Mesenchymal stem cell (in vitro differentiated cells and primary cell): Measurements from ENCODE around the gene SERTAD2.

ENCODE experiments used
- DNase-seq: peaks from one replicate; pipeline ENCODE4 v3.0.0-alpha.2; 2013
- H2AFZ ChIP-seq: one replicate; pipeline ENCODE4 v1.6.1; 2013; ENCODE audit warnings: low read depth, mild to moderate bottlenecking, control low read depth, inconsistent platforms, low read length, moderate library complexity
- H2AK5ac ChIP-seq: 2 replicates; pipeline ENCODE4 v1.6.1; 2013; ENCODE audit warnings: low read length, moderate library complexity, mild to moderate bottlenecking, inconsistent platforms; ENCODE audit not compliant: severe bottlenecking
- H2BK120ac ChIP-seq: one replicate; pipeline ENCODE4 v1.6.1; 2013; ENCODE audit warnings: low read depth, mild to moderate bottlenecking, inconsistent platforms, low read length, moderate library complexity
- H2BK12ac ChIP-seq, 2 experiments: one replicate each; pipeline ENCODE4 v1.6.1; 2013; ENCODE audit warnings: inconsistent platforms in 2 of 2, low read length in 2 of 2, mild to moderate bottlenecking in 2 of 2, moderate library complexity in 2 of 2, control low read depth in 1 of 2
- H2BK15ac ChIP-seq: one replicate; pipeline ENCODE4 v1.6.1; 2013; ENCODE audit warnings: mild to moderate bottlenecking, low read depth, inconsistent platforms; ENCODE audit not compliant: poor library complexity, severe bottlenecking
- H2BK5ac ChIP-seq: 2 replicates; pipeline ENCODE4 v1.6.1; 2013; ENCODE audit warnings: low read depth, mild to moderate bottlenecking, low read length, control low read depth, inconsistent platforms; ENCODE audit not compliant: poor library complexity, severe bottlenecking
- H3K14ac ChIP-seq, 2 experiments: one replicate each; pipeline ENCODE4 v1.6.1; 2013; ENCODE audit warnings: inconsistent platforms in 2 of 2, low read length in 2 of 2, control low read depth in 1 of 2, mild to moderate bottlenecking in 1 of 2, moderate library complexity in 1 of 2
- H3K18ac ChIP-seq, 2 experiments: one replicate each; pipeline ENCODE4 v1.6.1; 2013; ENCODE audit warnings: inconsistent platforms in 2 of 2, low read length in 2 of 2, control low read depth in 1 of 2, low read depth in 1 of 2, mild to moderate bottlenecking in 1 of 2
- H3K23ac ChIP-seq, 2 experiments: one replicate each; pipeline ENCODE4 v1.6.1; 2013; ENCODE audit warnings: inconsistent platforms in 2 of 2, low read length in 2 of 2, mild to moderate bottlenecking in 2 of 2, moderate library complexity in 2 of 2, control low read depth in 1 of 2
- H3K27ac ChIP-seq: 2 replicates; pipeline ENCODE4 v1.5.1; 2013; ENCODE audit warnings: mild to moderate bottlenecking, moderate library complexity, low read length, control low read depth, inconsistent platforms; ENCODE audit not compliant: poor library complexity, severe bottlenecking
- H3K27me3 ChIP-seq, 2 experiments: 2 replicates each; pipeline versions ENCODE4 v1.6.1 to v1.7.0; 2013; ENCODE audit warnings: low read length in 2 of 2, mild to moderate bottlenecking in 2 of 2, moderate library complexity in 2 of 2, control low read depth in 1 of 2, inconsistent platforms in 1 of 2; ENCODE audit not compliant: control insufficient read depth in 1 of 2, insufficient read depth in 1 of 2
- H3K36me3 ChIP-seq, 2 experiments: 2 replicates each; pipeline versions ENCODE4 v1.6.1 to v1.7.0; 2013; ENCODE audit warnings: low read length in 2 of 2, control low read depth in 1 of 2, inconsistent platforms in 1 of 2, low read depth in 1 of 2, mild to moderate bottlenecking in 1 of 2; ENCODE audit not compliant: insufficient read depth in 2 of 2, control insufficient read depth in 1 of 2
- H3K4ac ChIP-seq, 2 experiments: one replicate each; pipeline ENCODE4 v1.6.1; 2013; ENCODE audit warnings: inconsistent platforms in 2 of 2, low read length in 2 of 2, mild to moderate bottlenecking in 2 of 2, moderate library complexity in 2 of 2, control low read depth in 1 of 2, low read depth in 1 of 2
- H3K4me1 ChIP-seq: 2 replicates; pipeline ENCODE4 v1.6.1; 2013; ENCODE audit warnings: low read depth, low read length, control low read depth; ENCODE audit not compliant: control insufficient read depth, insufficient read depth
- H3K4me2 ChIP-seq: 2 replicates; pipeline ENCODE4 v1.6.1; 2013; ENCODE audit warnings: low read length, mild to moderate bottlenecking, inconsistent platforms; ENCODE audit not compliant: poor library complexity, severe bottlenecking
- H3K4me3 ChIP-seq, 2 experiments: 2 replicates each; pipeline versions ENCODE4 v1.5.1 to v1.7.0; 2013; ENCODE audit warnings: low read length in 2 of 2, mild to moderate bottlenecking in 2 of 2, control low read depth in 1 of 2, low read depth in 1 of 2; ENCODE audit not compliant: insufficient read depth in 1 of 2
- H3K79me1 ChIP-seq: replicated peaks from 2 replicates; pipeline ENCODE4 v1.6.1; 2013; ENCODE audit warnings: mild to moderate bottlenecking, control low read depth, low read length, inconsistent platforms; ENCODE audit not compliant: poor library complexity, severe bottlenecking
- H3K9ac ChIP-seq: 2 replicates; pipeline ENCODE4 v1.7.0; 2013; ENCODE audit warnings: mild to moderate bottlenecking, low read length, moderate library complexity
- H3K9me3 ChIP-seq: 2 replicates; pipeline ENCODE4 v1.7.0; 2013; ENCODE audit warnings: mild to moderate bottlenecking, low read length; ENCODE audit not compliant: control insufficient read depth
- H4K8ac ChIP-seq: one replicate; pipeline ENCODE4 v1.6.1; 2013; ENCODE audit warnings: inconsistent platforms, mild to moderate bottlenecking, low read length, moderate library complexity
- H4K91ac ChIP-seq: one replicate; pipeline ENCODE4 v1.6.1; 2013; ENCODE audit warnings: mild to moderate bottlenecking, low read length, inconsistent platforms
- WGBS: methylation state at CpG from one replicate; pipeline ENCODE4 v1.1.7; 2013; ENCODE audit warnings: mixed read lengths; 5-methylcytosine and 5-hydroxymethylcytosine counted together

SERTAD2 gene

GRCh38 chr2:64698668-64699444, 45.1 kb upstream of the SERTAD2 start:
- Histone ChIP-seq H3K27ac (peak overlapping the region; percentile 97), H2BK12ac (peak overlapping the region in 1 of 2 experiments; percentile 15), H3K4me2 (no peak overlapping the region), H2AFZ (no peak overlapping the region), H3K23ac (no peak overlapping the region), H2BK15ac (no peak overlapping the region), H2AK5ac (peak overlapping the region; percentile 52), H3K36me3 (peaks cover 0 to 8% of the 10 kb centered on the region in 2 experiments), H3K79me1 (peaks cover 10% of the 10 kb centered on the region), H3K27me3 (no peaks in the 10 kb centered on the region), H3K9ac (peak overlapping the region; percentile 48), H4K91ac (no peak overlapping the region), H2BK5ac (peak overlapping the region; percentile 97), H3K4me3 (peak overlapping the region in 1 of 2 experiments; percentile 21), H4K8ac (no peak overlapping the region), H3K14ac (no peak overlapping the region), H3K4ac (peak overlapping the region in 1 of 2 experiments; percentile 73), H3K4me1 (peaks cover 6% of the 10 kb centered on the region), H3K18ac (peak overlapping the region in 1 of 2 experiments; percentile 18), H3K9me3 (no peaks in the 10 kb centered on the region), H2BK120ac (no peak overlapping the region)
- 84% methylated on average over 1 of the region's 4 CpGs for WGBS
- DNase-seq: peak; percentile 91

- Histone ChIP-seq H3K23ac (no peak overlapping the region), H3K36me3 (peaks cover 0 to 8% of the 10 kb centered on the region in 2 experiments), H4K8ac (no peak overlapping the region), H3K4me1 (peaks cover 6% of the 10 kb centered on the region), H3K27ac (peak overlapping the region; percentile 91), H2BK15ac (no peak overlapping the region), H3K14ac (no peak overlapping the region), H2BK12ac (no peak overlapping the region), H3K79me1 (peaks cover 10% of the 10 kb centered on the region), H2AFZ (no peak overlapping the region), H3K4me3 (no peak overlapping the region), H2BK120ac (no peak overlapping the region), H3K9ac (peak overlapping the region; percentile 48), H4K91ac (no peak overlapping the region), H2BK5ac (no peak overlapping the region), H3K9me3 (no peaks in the 10 kb centered on the region), H3K18ac (no peak overlapping the region), H3K4ac (no peak overlapping the region), H3K27me3 (no peaks in the 10 kb centered on the region), H2AK5ac (no peak overlapping the region), H3K4me2 (no peak overlapping the region)
- WGBS: 100% methylated on average over 1 of the region's 2 CpGs
- no peak for DNase-seq
Measured at GRCh38 chr2:64698177-64698643, 44.5 kb upstream of the SERTAD2 start.

DNA sequence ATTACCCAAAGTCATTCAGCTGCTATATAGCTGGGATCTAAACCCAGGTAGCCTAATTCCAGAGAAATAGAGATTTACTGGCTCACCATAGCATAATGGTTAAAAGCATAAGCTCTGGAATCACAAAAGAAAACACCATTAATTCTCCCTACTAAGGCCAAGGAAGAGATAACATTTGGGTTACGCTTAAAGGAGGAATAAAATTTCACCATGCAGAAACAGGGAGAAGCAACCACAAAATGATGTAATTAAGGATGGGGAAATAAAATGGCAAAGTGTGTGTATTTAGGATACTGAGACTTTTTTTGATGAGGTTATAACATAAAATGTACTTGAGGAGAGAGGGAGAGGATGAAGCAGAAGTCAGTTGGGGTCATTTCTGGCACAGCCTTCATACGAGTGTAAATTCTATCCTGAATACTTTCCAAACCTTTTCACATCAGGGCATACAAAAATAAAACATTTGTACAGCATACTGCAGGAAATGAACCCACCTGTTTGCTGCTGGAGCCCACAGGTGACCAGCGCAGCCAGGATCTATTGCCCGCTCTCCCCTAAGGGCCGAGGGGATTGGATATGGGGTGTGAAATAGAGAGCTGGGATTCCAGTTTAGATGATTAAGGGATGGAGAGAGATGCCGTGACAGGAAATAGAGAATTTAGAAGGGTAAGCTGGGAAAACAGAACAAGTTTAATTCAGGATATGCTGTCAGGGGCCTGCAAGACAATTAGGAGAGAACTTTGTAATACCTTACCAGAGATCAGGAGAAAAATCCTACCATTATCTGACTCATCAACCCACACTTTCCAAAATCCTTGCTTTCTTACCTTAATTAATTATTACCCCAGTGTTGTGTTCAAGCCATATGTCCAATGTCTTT, 43.8 kb upstream of the SERTAD2 start:
- DNase-seq: peak; percentile 24
- H3K79me1 ChIP-seq: peaks cover 10% of the 10 kb centered on the region
- H3K4me2 ChIP-seq: peak overlapping the region; percentile 18
- H2BK120ac ChIP-seq: peak overlapping the region; percentile 83
- no peak overlapping the region for H3K18ac ChIP-seq
- peak overlapping the region; percentile 68 for H2BK5ac ChIP-seq
- 82% methylated on average over 6 of the region's 6 CpGs for WGBS
- H3K36me3 ChIP-seq: peaks cover 0 to 8% of the 10 kb centered on the region in 2 experiments
- H2BK12ac ChIP-seq: no peak overlapping the region
- no peak overlapping the region for H3K14ac ChIP-seq
- H3K4me3 ChIP-seq: no peak overlapping the region
- H2AK5ac ChIP-seq: peak overlapping the region; percentile 43
- peaks cover 6% of the 10 kb centered on the region for H3K4me1 ChIP-seq
- peak overlapping the region in 1 of 2 experiments; percentile 30 for H3K4ac ChIP-seq
- H3K27me3 ChIP-seq: no peaks in the 10 kb centered on the region
- H3K9ac ChIP-seq: peak overlapping the region; percentile 48
- H3K23ac ChIP-seq: no peak overlapping the region
- H3K9me3 ChIP-seq: no peaks in the 10 kb centered on the region
- no peak overlapping the region for H4K91ac ChIP-seq
- no peak overlapping the region for H2AFZ ChIP-seq
- H2BK15ac ChIP-seq: no peak overlapping the region
- H4K8ac ChIP-seq: no peak overlapping the region
- peak overlapping the region; percentile 91 for H3K27ac ChIP-seq

DNA sequence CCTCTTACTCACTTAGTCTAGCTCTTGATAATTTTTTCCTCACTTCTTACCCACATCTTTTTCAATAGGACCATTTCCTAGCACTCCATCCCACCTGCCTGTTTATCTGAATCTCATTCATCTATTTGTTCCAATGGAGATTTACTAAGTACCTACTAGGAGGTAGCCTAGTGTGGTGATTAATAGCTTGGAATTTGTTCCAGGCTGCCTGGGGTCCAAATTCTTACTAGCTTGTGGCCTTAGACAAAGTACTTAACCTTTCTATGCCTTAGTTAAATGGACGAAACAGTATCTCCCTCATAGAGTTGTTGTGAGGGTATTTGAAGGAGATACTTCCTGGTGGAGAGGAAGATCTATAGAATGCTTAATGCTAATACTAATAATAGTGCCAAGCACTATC, 42.9 kb upstream of the SERTAD2 start:
- Histone ChIP-seq H3K27ac (peak overlapping the region; percentile 42), H3K4ac (no peak overlapping the region), H3K9me3 (peaks cover 9% of the 10 kb centered on the region), H2BK15ac (no peak overlapping the region), H2AK5ac (no peak overlapping the region), H3K18ac (no peak overlapping the region), H3K9ac (no peak overlapping the region), H2BK120ac (no peak overlapping the region), H3K27me3 (no peaks in the 10 kb centered on the region), H4K91ac (no peak overlapping the region), H4K8ac (no peak overlapping the region), H3K14ac (no peak overlapping the region), H3K4me2 (no peak overlapping the region), H3K23ac (no peak overlapping the region), H3K4me1 (peaks cover 6% of the 10 kb centered on the region), H2AFZ (no peak overlapping the region), H3K4me3 (no peak overlapping the region), H2BK12ac (no peak overlapping the region), H2BK5ac (no peak overlapping the region), H3K79me1 (peaks cover 10% of the 10 kb centered on the region), H3K36me3 (peaks cover 0 to 13% of the 10 kb centered on the region in 2 experiments)
- no peak for DNase-seq
- no CpG with 5 or more reads among the region's 1 CpG for WGBS
